ENCODE measurements around the gene USP32. TPM values are rescaled to one million over a fixed set of nuclear protein-coding genes. Genes with fewer than 3 reads are reported as not detected.
"Not testable (repeated sequence)": the region's sequence is repeated elsewhere in the genome, so short reads cannot be mapped to it uniquely, and the experiment has no call there.

Gene USP32
- total and polyA plus RNA-seq, 3 experiments from 2014 or later = 8.6 to 24.8 (median 23.1) TPM

DNA sequence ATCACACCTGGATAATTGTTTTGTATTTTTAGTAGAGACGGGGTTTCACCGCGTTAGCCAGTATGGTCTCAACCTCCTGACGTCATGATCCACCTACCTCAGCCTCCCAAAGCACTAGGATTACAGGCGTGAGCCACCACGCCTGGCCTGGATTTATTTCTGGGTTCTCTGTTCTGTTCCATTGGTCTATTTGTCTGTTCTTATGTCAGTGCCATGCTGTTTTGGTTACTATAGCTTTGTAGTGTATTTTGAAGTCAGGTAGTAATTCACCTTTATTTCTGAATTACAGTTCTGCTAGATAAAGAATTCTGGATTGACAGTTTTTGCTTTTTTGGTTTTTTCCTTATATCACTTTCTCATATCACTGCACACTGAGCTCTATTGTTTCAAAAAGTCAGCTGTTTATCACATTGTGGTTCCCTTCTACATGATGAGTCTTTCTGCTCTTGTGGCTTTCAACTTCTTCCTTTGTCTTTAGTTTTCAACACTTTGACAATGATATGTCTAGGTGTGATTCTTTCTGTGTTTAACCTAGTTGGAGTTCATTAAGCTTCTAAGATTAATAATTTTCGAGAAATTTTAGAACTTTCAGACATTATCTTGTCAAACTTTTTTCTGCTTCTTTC lies 144.0 kb downstream of the USP32 start:
- Histone ChIP-seq H3K27me3 (ENCODE audit: insufficient read depth, low read length, poor library complexity, severe bottlenecking) (no peaks in the 10 kb centered on the region), H3K9me3 (ENCODE audit: low read length) (no peaks in the 10 kb centered on the region), H3K27ac (ENCODE audit: low read depth, low read length) (no peak overlapping the region), H3K4me1 (ENCODE audit: insufficient read depth, low read length) (no peaks in the 10 kb centered on the region), H3K36me3 (ENCODE audit: insufficient read depth, low read length) (no peaks in the 10 kb centered on the region), H3K4me3 (ENCODE audit: low read length) (no peak overlapping the region)
- POLR2A ChIA-PET = no interaction called here
- Mint-ChIP-seq H3K9me3 (no peaks in the 10 kb centered on the region), H3K27ac (no peak overlapping the region), H3K27me3 (no peaks in the 10 kb centered on the region), H3K36me3 (peaks cover 20 to 35% (median 23%) of the 10 kb centered on the region in 3 donors), H3K4me3 (no peak overlapping the region), H3K4me1 (no peaks in the 10 kb centered on the region)
- no peak for DNase-seq
- CTCF ChIA-PET = no interaction called here

DNA sequence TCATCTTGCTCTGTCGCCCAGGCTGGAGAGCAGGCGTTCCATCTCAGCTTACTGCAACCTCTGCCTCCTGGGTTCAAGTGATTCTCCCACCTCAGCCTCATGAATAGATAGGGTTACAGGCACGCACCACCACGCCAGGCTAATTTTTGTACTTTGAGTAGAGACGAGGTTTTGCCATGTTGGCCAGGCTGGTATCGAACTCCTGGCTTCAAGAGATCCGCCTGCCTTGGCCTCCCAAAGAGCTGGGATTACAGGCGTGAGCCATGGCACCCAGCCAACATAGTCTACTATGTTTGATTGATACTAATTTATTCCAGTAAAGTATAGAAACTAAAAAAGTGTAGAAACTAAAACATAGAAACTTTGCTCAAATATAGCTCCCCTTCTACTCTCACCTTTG lies 147.3 kb downstream of the USP32 start:
- Mint-ChIP-seq H3K36me3 (peaks cover 22 to 35% (median 33%) of the 10 kb centered on the region in 3 donors), H3K9me3 (peaks cover 0 to 8% (median 4%) of the 10 kb centered on the region in 5 donors), H3K27me3 (no peaks in the 10 kb centered on the region), H3K27ac (no peak overlapping the region), H3K4me1 (no peaks in the 10 kb centered on the region), H3K4me3 (no peak overlapping the region)
- CTCF ChIA-PET = no interaction called here
- H3K4me1 ChIP-seq (ENCODE audit: insufficient read depth, low read length) = no peaks in the 10 kb centered on the region
- no peak overlapping the region for H3K27ac ChIP-seq (ENCODE audit: low read depth, low read length)
- H3K4me3 ChIP-seq (ENCODE audit: low read length) = no peak overlapping the region
- H3K27me3 ChIP-seq (ENCODE audit: insufficient read depth, low read length, poor library complexity, severe bottlenecking) = no peaks in the 10 kb centered on the region
- no peak for DNase-seq
- POLR2A ChIA-PET = no interaction called here
- H3K36me3 ChIP-seq (ENCODE audit: insufficient read depth, low read length) = no peaks in the 10 kb centered on the region
- no peaks in the 10 kb centered on the region for H3K9me3 ChIP-seq (ENCODE audit: low read length)

DNA sequence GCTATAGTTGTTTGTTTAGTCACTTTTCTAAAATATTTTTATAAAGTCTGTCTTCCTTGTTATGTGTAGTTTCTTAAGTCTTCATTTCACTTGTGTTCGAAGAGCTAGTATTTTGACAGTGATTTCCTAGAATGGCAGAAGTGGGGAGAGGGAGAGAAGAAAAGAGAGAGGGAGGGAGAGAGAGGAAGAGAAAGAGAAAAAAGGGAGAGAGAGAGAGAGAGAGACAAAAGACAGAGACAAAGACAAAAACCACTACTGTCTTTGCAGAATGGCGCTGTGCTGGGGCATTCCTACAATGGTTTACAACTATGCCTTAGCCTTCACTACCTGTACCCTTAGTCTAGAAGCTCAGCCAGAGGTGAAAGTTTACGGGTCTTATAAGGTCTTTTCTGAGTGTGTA lies 151.6 kb downstream of the USP32 start:
- no peaks in the 10 kb centered on the region for H3K27me3 Mint-ChIP-seq
- Histone ChIP-seq H3K36me3 (ENCODE audit: insufficient read depth, low read length) (no peaks in the 10 kb centered on the region), H3K4me3 (ENCODE audit: low read length) (no peak overlapping the region), H3K27ac (ENCODE audit: low read depth, low read length) (no peak overlapping the region), H3K27me3 (ENCODE audit: insufficient read depth, low read length, poor library complexity, severe bottlenecking) (no peaks in the 10 kb centered on the region), H3K9me3 (ENCODE audit: low read length) (no peaks in the 10 kb centered on the region), H3K4me1 (ENCODE audit: insufficient read depth, low read length) (no peaks in the 10 kb centered on the region)
- no peak for DNase-seq
- CTCF ChIA-PET = interaction anchor here (0.6 to 1.7 kb wide), 2 partner anchors 9 to 47 kb away, joined by 3 to 5 read pairs; no protein-coding TSS in a partner anchor
- no peak overlapping the region for H3K4me3 Mint-ChIP-seq
- H3K9me3 Mint-ChIP-seq = peaks cover 0 to 9% (median 4%) of the 10 kb centered on the region in 5 donors
- no peak overlapping the region for H3K27ac Mint-ChIP-seq
- H3K36me3 Mint-ChIP-seq = peaks cover 23 to 27% (median 26%) of the 10 kb centered on the region in 3 donors
- H3K4me1 Mint-ChIP-seq = no peaks in the 10 kb centered on the region
- POLR2A ChIA-PET = interaction anchor here (0.7 kb wide), 1 partner anchor 58 kb away, joined by 3 read pairs; no protein-coding TSS in a partner anchor

DNA sequence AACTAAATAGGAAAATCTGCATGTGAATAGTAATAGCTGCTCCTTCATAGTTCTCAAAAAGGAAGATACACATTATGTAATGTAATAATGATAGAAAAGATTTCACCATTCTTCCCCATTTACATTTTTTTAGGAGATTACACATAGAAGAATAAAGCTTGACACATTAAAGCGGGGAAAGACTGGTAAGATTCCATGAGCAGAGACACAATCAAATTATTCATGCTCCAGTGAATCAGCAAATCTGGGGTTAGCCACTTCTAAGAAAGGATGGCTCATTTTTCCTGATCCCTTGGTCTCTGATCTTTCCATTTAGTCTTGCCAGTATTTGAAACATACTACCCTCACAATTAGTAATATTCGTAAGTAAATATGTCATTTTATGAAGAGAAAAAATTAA lies 160.2 kb downstream of the USP32 start:
- H3K4me1 Mint-ChIP-seq = no peaks in the 10 kb centered on the region
- Histone ChIP-seq H3K4me3 (ENCODE audit: low read length) (no peak overlapping the region), H3K9me3 (ENCODE audit: low read length) (no peaks in the 10 kb centered on the region), H3K36me3 (ENCODE audit: insufficient read depth, low read length) (no peaks in the 10 kb centered on the region), H3K4me1 (ENCODE audit: insufficient read depth, low read length) (no peaks in the 10 kb centered on the region), H3K27me3 (ENCODE audit: insufficient read depth, low read length, poor library complexity, severe bottlenecking) (no peaks in the 10 kb centered on the region), H3K27ac (ENCODE audit: low read depth, low read length) (no peak overlapping the region)
- no peak overlapping the region for H3K4me3 Mint-ChIP-seq
- DNase-seq = no peak
- no peaks in the 10 kb centered on the region for H3K27me3 Mint-ChIP-seq
- CTCF ChIA-PET = interaction anchor here (0.5 to 1.5 kb wide), 2 partner anchors 9 to 1854 kb away, joined by 3 to 5 read pairs; no protein-coding TSS in a partner anchor
- H3K27ac Mint-ChIP-seq = peak overlapping the region in 1 of 8 donors; percentile 47
- no peaks in the 10 kb centered on the region for H3K9me3 Mint-ChIP-seq
- POLR2A ChIA-PET = no interaction called here
- peaks cover 4 to 28% (median 21%) of the 10 kb centered on the region in 3 donors for H3K36me3 Mint-ChIP-seq

- Mint-ChIP-seq H3K27me3 (no peaks in the 10 kb centered on the region), H3K36me3 (peaks cover 4 to 30% (median 21%) of the 10 kb centered on the region in 3 donors), H3K4me3 (no peak overlapping the region), H3K4me1 (no peaks in the 10 kb centered on the region), H3K27ac (peak overlapping the region in 2 of 8 donors; percentile 47 to 54), H3K9me3 (no peaks in the 10 kb centered on the region)
- no peaks in the 10 kb centered on the region for H3K4me1 ChIP-seq (ENCODE audit: insufficient read depth, low read length)
- H3K9me3 ChIP-seq (ENCODE audit: low read length) = no peaks in the 10 kb centered on the region
- ChIA-PET CTCF (interaction anchor here (0.5 to 1.5 kb wide), 2 partner anchors 9 to 1855 kb away, joined by 3 to 5 read pairs; no protein-coding TSS in a partner anchor), POLR2A (interaction anchor here (0.7 kb wide), 1 partner anchor 89 kb away, joined by 3 read pairs; no protein-coding TSS in a partner anchor)
- H3K27me3 ChIP-seq (ENCODE audit: insufficient read depth, low read length, poor library complexity, severe bottlenecking) = no peaks in the 10 kb centered on the region
- no peaks in the 10 kb centered on the region for H3K36me3 ChIP-seq (ENCODE audit: insufficient read depth, low read length)
- H3K27ac ChIP-seq (ENCODE audit: low read depth, low read length) = no peak overlapping the region
- DNase-seq = no peak
- H3K4me3 ChIP-seq (ENCODE audit: low read length) = no peak overlapping the region
These were observed 160.7 kb downstream of the USP32 start for GRCh38 chr17:60231234-60231633.

DNA sequence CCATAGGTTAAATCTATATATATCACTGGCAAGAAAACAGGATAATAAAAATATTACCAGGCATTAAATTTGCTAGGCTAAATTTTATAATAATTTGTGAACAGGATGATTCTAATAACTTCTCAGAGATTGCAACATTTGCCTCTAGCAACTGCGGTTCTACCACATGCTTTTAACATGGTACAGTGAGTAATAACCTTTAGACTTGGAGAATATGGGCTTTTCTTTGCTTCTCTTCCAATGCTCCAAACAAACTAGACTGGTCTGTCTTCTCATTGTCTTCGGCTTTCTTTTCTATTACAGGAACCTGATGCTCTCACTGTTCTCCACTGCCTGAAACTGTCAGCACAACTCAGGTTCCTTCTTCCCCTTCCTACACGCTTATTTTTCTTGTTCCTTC lies 161.6 kb downstream of the USP32 start:
- Histone ChIP-seq H3K36me3 (ENCODE audit: insufficient read depth, low read length) (no peaks in the 10 kb centered on the region), H3K27ac (ENCODE audit: low read depth, low read length) (no peak overlapping the region), H3K4me1 (ENCODE audit: insufficient read depth, low read length) (no peaks in the 10 kb centered on the region), H3K27me3 (ENCODE audit: insufficient read depth, low read length, poor library complexity, severe bottlenecking) (no peaks in the 10 kb centered on the region), H3K9me3 (ENCODE audit: low read length) (no peaks in the 10 kb centered on the region), H3K4me3 (ENCODE audit: low read length) (no peak overlapping the region)
- Mint-ChIP-seq H3K27me3 (no peaks in the 10 kb centered on the region), H3K27ac (peak overlapping the region in 3 of 8 donors; percentile 0 to 31 (median 1)), H3K36me3 (peaks cover 4 to 27% (median 15%) of the 10 kb centered on the region in 3 donors), H3K4me1 (no peaks in the 10 kb centered on the region), H3K4me3 (no peak overlapping the region), H3K9me3 (no peaks in the 10 kb centered on the region)
- ChIA-PET POLR2A (no interaction called here), CTCF (no interaction called here)
- DNase-seq = no peak

DNA sequence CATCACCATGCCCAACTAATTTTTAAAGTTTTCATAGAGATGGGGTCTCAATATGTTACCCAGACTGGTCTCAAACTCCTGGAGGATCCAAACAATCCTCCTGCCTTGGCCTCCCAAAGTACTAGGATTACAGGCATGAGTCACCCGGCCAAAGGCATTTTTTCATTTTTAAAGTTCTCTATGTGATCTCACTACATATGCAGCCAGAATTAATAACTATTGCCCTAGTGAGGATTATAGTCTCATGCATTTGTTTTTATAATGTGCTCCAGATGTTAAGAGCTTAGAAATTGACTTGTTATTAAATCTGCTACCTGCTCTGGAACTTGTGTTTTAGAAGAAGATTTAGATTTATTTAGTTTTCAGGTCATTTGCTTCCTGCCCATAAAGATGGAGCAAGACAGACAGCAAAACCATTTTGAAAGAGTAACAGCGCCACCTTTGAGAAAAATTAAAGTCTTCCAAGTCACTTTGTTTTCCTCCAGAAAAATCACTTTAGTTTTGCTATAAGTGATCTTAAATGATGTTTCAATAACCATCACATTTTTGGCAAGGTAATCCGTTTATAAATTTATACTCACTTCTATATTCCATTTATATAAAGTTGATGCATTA lies 162.6 kb downstream of the USP32 start:
- Mint-ChIP-seq H3K9me3 (no peaks in the 10 kb centered on the region), H3K36me3 (peaks cover 0 to 31% (median 13%) of the 10 kb centered on the region in 3 donors), H3K4me1 (no peaks in the 10 kb centered on the region), H3K4me3 (no peak overlapping the region), H3K27ac (peak overlapping the region in 1 of 8 donors; percentile 5), H3K27me3 (no peaks in the 10 kb centered on the region)
- H3K27ac ChIP-seq (ENCODE audit: low read depth, low read length) = no peak overlapping the region
- ChIA-PET POLR2A (no interaction called here), CTCF (no interaction called here)
- H3K9me3 ChIP-seq (ENCODE audit: low read length) = no peaks in the 10 kb centered on the region
- H3K27me3 ChIP-seq (ENCODE audit: insufficient read depth, low read length, poor library complexity, severe bottlenecking) = no peaks in the 10 kb centered on the region
- no peak overlapping the region for H3K4me3 ChIP-seq (ENCODE audit: low read length)
- DNase-seq = no peak
- peaks cover 7% of the 10 kb centered on the region for H3K36me3 ChIP-seq (ENCODE audit: insufficient read depth, low read length)
- H3K4me1 ChIP-seq (ENCODE audit: insufficient read depth, low read length) = no peaks in the 10 kb centered on the region

DNA sequence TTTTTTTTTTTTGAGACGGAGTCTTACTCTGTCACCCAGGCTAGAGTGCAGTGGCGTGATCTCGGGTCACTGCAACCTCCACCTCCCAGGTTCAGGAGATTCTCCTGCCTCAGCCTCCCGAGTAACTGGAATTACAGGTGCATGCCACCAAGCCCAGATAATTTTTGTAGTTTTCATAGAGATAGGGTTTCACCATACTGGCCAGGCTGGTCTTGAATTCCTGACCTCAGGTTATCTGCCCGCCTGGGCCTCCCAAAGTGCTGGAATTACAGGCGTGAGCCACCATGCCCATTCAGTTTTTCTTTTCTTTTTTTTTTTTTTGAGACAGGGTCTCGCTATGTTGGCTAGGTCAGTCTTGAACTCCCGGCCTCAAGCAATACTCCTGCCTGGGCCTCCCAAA lies 164.7 kb downstream of the USP32 start:
- CTCF ChIA-PET; H3K4me3 ChIP-seq (ENCODE audit: low read length); H3K9me3 Mint-ChIP-seq; DNase-seq; H3K27me3 ChIP-seq (ENCODE audit: insufficient read depth, low read length, poor library complexity, severe bottlenecking); H3K27ac Mint-ChIP-seq; H3K27ac ChIP-seq (ENCODE audit: low read depth, low read length); H3K27me3 Mint-ChIP-seq; H3K4me3 Mint-ChIP-seq; H3K9me3 ChIP-seq (ENCODE audit: low read length); H3K4me1 ChIP-seq (ENCODE audit: insufficient read depth, low read length); POLR2A ChIA-PET; H3K4me1 Mint-ChIP-seq: not testable (repeated sequence)
- H3K36me3 Mint-ChIP-seq = peaks cover 0 to 39% (median 8%) of the 10 kb centered on the region in 3 donors
- H3K36me3 ChIP-seq (ENCODE audit: insufficient read depth, low read length) = peaks cover 12% of the 10 kb centered on the region

Measured in CD8-positive, alpha-beta memory T cell (primary cell).